ENCODE results near the gene TEX12.

The TEX12 gene

GRCh38 chr11:112143597-112143996, 23.6 kb upstream of the TEX12 start:
- no peak for TF ChIP-seq TSHZ2 (CRISPR knock-in tag; IDR thresholded peaks at IDR 0.05)
- TF ChIP-seq ZFP3 (CRISPR knock-in tag; IDR thresholded peaks at IDR 0.05) = no peak
- TF ChIP-seq ZFP30 (CRISPR knock-in tag; IDR thresholded peaks at IDR 0.05) = no peak
- ATAC-seq = no peak

DNA sequence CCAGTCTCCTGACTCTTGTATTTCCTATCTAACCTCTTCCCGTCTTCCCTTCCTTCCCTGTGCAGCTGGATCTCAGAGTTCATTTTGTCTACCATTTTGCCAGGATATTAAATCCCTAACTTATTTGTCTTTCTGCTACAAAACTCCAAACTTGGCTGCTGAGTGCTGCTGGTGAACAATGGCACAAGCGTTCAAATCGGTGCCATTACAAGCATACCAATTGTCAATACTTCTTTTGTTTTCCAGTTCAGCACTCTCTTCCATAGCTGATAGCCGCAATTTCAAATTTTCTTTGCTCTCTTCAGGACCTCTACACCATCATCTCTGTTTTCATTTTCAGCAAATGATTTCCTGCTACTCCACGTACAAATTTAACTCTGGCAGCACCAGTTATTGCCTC, 16.7 kb upstream of the TEX12 start:
- ATAC-seq = no peak

DNA sequence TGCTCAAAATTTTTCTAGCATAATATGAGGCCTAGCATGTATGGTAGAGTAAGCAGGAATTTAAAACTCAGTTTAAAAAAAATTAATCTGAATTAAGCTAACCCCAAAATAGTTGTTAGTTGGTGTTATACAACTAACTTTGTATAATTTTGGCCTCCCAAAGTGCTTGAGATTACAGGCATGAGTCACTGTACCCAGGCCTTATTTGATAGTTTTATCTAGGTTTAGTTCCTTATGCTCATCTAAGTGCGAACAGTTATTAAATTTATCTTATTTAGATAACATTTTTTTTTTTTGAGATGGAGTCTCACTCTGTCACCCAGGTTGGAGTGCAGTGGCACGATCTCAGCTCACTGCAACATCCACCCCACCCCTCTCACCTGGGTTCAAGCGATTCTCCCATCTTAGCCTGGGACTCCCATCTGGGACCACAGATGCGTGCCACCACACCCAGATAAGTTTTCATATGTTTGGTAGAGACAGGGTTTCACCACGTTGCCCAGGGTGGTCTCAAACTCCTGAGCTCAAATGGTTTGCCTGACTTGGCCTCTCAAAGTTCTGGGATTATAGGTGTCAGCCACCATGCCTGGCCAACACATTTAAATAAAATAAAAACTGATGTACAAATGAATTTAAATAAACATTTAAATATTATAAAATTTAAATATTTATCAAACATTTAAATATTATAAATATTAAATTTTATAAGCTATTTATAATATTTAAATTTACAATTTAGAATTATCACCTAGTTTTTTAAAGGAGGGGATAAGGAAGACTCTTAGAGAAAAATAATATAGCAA, 10.8 kb upstream of the TEX12 start:
- TF ChIP-seq ISL1 (CRISPR knock-in tag; IDR thresholded peaks at IDR 0.05) (no peak), TCF4 (CRISPR knock-in tag; IDR thresholded peaks at IDR 0.05; ENCODE audit: borderline replicate concordance) (no peak), ZC3H10 (CRISPR knock-in tag; IDR thresholded peaks at IDR 0.05) (no peak)
- TF ChIP-seq, protein P1, sequence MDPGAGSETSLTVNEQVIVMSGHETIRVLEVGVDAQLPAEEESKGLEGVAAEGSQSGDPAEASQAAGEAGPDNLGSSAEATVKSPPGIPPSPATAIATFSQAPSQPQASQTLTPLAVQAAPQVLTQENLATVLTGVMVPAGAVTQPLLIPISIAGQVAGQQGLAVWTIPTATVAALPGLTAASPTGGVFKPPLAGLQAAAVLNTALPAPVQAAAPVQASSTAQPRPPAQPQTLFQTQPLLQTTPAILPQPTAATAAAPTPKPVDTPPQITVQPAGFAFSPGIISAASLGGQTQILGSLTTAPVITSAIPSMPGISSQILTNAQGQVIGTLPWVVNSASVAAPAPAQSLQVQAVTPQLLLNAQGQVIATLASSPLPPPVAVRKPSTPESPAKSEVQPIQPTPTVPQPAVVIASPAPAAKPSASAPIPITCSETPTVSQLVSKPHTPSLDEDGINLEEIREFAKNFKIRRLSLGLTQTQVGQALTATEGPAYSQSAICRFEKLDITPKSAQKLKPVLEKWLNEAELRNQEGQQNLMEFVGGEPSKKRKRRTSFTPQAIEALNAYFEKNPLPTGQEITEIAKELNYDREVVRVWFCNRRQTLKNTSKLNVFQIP (CRISPR knock-in tag; IDR thresholded peaks at IDR 0.05; ENCODE audit: borderline replicate concordance, low read depth) = no peak
- ATAC-seq = no peak

More for the DNA sequence above, 16.7 kb upstream of the TEX12 start:
- TF ChIP-seq RARB (CRISPR knock-in tag; IDR thresholded peaks at IDR 0.05) (no peak), ISL1 (CRISPR knock-in tag; IDR thresholded peaks at IDR 0.05) (no peak)

GRCh38 chr11:112156956-112157766, 10.0 kb upstream of the TEX12 start:
- peak; percentile 99 for ATAC-seq
- TF ChIP-seq ZNF8 (CRISPR knock-in tag; IDR thresholded peaks at IDR 0.05) (no peak), ESRRG (CRISPR knock-in tag; IDR thresholded peaks at IDR 0.05) (no peak), TCF4 (CRISPR knock-in tag; IDR thresholded peaks at IDR 0.05; ENCODE audit: borderline replicate concordance) (no peak), ARNTL (CRISPR knock-in tag; IDR thresholded peaks at IDR 0.05; ENCODE audit: borderline replicate concordance, low read depth) (no peak), ZFP3 (CRISPR knock-in tag; IDR thresholded peaks at IDR 0.05) (0 out of 2 replicates have a peak, but pooled peaks have one; percentile 39), ZFP30 (CRISPR knock-in tag; IDR thresholded peaks at IDR 0.05) (no peak), ISL1 (CRISPR knock-in tag; IDR thresholded peaks at IDR 0.05) (peak; percentile 82), RARB (CRISPR knock-in tag; IDR thresholded peaks at IDR 0.05) (no peak), PATZ1 (CRISPR knock-in tag; IDR thresholded peaks at IDR 0.05; ENCODE audit: borderline replicate concordance) (no peak), PPARA (CRISPR knock-in tag; IDR thresholded peaks at IDR 0.05; ENCODE audit: borderline replicate concordance) (no peak), ZNF70 (CRISPR knock-in tag; IDR thresholded peaks at IDR 0.05) (no peak), TSHZ2 (CRISPR knock-in tag; IDR thresholded peaks at IDR 0.05) (no peak), TOX (CRISPR knock-in tag; IDR thresholded peaks at IDR 0.05; ENCODE audit: borderline replicate concordance) (no peak; the same call in 1 of the 2 replicates)
- TF ChIP-seq, protein P2, sequence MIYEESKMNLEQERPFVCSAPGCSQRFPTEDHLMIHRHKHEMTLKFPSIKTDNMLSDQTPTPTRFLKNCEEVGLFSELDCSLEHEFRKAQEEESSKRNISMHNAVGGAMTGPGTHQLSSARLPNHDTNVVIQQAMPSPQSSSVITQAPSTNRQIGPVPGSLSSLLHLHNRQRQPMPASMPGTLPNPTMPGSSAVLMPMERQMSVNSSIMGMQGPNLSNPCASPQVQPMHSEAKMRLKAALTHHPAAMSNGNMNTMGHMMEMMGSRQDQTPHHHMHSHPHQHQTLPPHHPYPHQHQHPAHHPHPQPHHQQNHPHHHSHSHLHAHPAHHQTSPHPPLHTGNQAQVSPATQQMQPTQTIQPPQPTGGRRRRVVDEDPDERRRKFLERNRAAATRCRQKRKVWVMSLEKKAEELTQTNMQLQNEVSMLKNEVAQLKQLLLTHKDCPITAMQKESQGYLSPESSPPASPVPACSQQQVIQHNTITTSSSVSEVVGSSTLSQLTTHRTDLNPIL (CRISPR knock-in tag; IDR thresholded peaks at IDR 0.05; ENCODE audit: low read depth) = peak; percentile 83; the same call in 1 of the 2 replicates
